Measurements from ENCODE around the gene CHD8.

DNA sequence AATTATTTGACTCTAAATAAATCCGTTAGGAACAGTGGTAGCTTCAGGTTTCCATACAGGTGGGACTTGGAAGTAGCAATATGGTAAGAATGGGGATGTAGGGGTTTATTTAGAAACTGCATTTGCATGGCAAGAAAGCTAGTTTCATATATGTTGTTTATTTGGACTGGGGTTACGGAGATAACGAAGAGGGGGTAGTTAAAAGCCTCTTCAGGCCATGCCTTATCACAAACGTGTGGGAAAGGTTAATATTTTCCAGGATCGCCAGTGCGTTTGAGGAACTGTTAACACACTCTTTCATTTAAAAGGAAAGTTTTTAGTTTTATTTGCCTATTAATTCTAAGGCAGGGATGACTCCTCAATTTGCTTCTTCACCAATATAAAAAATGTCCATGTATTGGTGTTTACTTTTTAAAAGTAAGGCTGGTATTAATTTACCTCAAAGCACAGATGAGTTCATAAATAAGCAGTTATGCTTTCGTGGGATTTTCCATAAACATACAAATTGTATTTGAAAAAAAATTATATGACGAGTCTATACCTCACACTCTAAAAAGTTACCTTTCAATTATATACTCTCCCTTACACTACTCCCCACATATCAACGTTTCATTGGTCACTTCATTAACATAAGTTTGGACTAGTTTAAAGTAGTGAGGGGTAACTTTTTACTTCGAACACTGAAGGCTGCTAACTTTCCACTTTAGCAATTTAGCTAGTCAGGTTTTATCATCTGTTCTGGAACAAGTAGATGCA, 20.0 kb upstream of the CHD8 start:
- TF ChIP-seq, protein P1, sequence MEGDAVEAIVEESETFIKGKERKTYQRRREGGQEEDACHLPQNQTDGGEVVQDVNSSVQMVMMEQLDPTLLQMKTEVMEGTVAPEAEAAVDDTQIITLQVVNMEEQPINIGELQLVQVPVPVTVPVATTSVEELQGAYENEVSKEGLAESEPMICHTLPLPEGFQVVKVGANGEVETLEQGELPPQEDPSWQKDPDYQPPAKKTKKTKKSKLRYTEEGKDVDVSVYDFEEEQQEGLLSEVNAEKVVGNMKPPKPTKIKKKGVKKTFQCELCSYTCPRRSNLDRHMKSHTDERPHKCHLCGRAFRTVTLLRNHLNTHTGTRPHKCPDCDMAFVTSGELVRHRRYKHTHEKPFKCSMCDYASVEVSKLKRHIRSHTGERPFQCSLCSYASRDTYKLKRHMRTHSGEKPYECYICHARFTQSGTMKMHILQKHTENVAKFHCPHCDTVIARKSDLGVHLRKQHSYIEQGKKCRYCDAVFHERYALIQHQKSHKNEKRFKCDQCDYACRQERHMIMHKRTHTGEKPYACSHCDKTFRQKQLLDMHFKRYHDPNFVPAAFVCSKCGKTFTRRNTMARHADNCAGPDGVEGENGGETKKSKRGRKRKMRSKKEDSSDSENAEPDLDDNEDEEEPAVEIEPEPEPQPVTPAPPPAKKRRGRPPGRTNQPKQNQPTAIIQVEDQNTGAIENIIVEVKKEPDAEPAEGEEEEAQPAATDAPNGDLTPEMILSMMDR (IDR thresholded peaks at IDR 0.05), result no peak
- no peak for TF ChIP-seq POLR2AphosphoS5 (IDR thresholded peaks at IDR 0.05; ENCODE audit: low read depth, low read length)
- no peak for TF ChIP-seq SIN3A (IDR thresholded peaks at IDR 0.05; ENCODE audit: borderline replicate concordance, insufficient read depth, low read depth, low read length)
